Measurements from ENCODE around the gene STKLD1. TPM values are rescaled to one million over a fixed set of nuclear protein-coding genes. Genes with fewer than 3 reads are reported as not detected.
"Not testable (repeated sequence)": the region's sequence is repeated elsewhere in the genome, so short reads cannot be mapped to it uniquely, and the experiment has no call there.

Gene STKLD1
- total RNA-seq, 2 donors from 2014 or later, result 0.57 to 1.2 TPM

DNA sequence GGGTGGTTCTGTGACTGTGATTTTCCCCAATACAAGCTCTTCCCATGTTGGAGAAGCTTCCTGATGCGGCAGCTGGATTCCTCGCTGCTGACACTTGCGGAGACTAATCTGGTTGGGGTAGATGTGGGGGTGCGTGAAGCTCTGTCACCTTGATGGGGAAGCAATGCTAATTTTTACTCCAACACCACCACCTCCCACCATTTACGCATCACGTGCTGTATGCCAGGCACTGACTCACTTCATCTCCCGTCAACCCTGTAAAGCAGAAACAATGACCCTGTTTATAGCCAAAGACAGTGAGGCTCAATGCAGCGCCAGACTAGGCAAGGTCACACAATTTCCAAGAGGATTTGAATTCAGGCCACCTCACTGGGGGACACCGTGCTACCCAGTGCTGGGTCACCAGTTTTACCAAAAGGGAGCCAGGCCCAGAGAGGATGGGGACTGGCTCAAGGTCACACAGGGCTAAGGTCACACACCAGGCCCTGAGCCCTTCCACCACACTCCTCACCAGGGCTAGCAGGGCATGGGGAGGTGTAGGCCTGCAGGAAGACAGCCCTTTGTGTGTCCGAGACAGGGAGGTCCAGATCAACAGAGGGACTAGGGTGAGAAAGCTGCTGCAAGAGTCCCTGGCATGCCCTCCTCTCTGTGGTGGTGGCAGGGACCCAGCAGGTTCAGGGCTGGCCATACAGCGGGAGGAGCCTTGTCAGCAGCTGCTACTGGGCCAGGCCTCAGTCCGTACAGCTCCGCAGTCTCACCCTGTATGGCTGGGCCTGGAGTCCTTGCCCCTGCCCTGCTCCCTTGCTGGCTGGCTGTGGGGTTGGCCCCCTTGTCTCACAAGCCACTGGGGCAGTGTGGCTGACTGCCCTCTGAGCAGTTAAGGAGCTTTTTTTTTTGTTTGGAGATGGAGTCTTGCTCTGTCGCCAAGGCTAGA is 3.3 kb downstream of the STKLD1 start:
- intact Hi-C loops (cut with DNase I), result no loop called here

GRCh38 chr9:133380734-133381133 is 4.6 kb downstream of the STKLD1 start:
- intact Hi-C loops (cut with DNase I), result no loop called here
- no peak for DNase-seq (ENCODE audit: low spot score)

More for the DNA sequence above, 3.3 kb downstream of the STKLD1 start:
- no peak for DNase-seq (ENCODE audit: low spot score)

- no peak for DNase-seq (ENCODE audit: low spot score)
- intact Hi-C loops (cut with DNase I), result no loop called here
Observed at GRCh38 chr9:133382507-133383141, 6.5 kb downstream of the STKLD1 start.

- intact Hi-C loops (cut with DNase I), result no loop called here
- DNase-seq (ENCODE audit: low spot score), result no peak
Observed at GRCh38 chr9:133383438-133383837, 7.3 kb downstream of the STKLD1 start.

DNA sequence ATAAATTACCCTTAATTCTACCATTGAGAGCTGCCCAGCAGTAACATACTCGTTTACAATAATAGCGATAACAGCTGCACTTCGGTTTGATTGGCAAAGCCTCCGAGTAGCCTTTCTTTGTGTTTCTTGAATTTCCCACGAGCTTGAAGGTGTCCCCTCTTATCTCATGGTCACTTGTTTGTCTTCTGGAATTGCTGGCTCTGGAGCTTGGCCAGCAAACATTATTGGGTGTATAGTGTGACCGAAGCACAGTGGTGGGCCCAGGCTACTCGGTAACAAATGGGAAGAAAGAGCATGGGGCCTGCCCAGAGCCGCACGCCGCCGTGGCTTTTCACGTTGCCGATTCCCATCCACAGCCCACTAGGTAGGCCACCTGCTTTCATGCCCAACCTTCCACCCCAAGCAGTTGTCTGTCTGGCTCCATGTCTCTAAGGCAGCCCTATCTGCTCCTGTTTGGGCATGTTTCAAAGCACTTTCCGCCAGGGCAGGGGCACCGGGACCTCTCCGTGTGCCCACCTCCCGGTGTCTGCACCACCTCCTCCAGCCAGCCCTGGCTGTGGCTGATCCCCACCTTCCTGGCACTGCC is 8.7 kb downstream of the STKLD1 start:
- intact Hi-C loops (cut with DNase I), result no loop called here
- no peak for DNase-seq (ENCODE audit: low spot score)

DNA sequence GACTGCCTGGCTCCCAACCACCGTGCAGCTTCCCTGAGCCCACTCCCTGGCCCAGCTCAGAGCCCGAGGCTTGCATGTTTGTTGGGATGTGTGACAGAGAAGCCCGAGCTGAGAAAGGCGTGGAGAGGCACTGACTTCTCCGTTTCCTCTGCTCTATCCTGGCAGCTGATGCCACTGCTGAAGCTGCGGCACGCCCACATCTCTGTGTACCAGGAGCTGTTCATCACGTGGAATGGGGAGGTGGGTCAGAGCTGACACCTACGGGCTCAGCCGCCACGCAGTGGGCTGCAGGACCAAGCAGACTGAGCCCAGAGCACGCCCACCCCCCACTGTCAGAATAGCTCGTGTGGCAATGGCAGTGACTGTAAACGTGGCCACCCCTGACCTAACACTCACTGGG is 9.3 kb downstream of the STKLD1 start:
- intact Hi-C loops (cut with DNase I), result no loop called here
- no peak for DNase-seq (ENCODE audit: low spot score)

DNA sequence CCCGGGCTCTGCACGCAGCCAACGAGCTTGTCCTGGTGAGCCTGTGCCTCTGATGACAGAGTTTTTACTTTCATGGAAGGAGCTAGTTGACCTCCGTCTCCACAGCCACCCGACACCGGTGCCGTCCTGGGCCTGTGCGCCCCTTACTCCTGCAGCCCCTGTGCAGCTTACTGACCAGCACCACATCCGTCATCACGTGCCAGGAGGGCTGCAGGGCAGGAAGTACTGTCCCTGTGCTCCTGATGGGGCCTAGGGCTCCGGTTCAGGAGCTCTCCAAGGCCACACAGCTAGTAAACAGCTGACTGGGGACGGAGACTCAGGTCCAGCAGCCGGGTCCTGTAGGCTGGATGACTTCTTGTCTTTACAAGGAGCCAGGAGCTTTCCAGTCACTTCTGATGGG is 10.2 kb downstream of the STKLD1 start:
- intact Hi-C loops (cut with DNase I), result no loop called here
- no peak for DNase-seq (ENCODE audit: low spot score)

DNA sequence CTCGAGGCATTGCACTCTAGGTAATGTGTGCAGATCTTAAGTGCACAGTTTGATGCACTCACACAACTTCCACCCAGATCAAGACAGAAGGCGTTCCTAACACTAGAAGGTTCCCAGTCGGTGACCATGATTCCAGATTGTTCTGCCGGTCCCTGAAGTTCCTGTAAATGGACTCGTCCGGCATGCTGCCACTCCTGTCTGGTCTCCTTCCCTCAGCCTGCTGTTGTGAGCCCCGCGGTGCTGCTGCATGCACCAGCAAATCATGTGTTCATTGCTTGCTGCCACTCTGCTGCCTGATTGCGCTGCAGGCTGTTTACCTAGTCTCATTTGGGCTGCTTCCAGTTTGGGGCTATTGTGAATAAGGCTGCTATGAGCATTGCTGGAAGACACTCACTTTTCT is 11.5 kb downstream of the STKLD1 start:
- intact Hi-C loops (cut with DNase I), result no loop called here
- DNase-seq (ENCODE audit: low spot score), result no peak

GRCh38 chr9:133389025-133389557 is 12.9 kb downstream of the STKLD1 start:
- no peak for DNase-seq (ENCODE audit: low spot score)
- intact Hi-C loops (cut with DNase I), result no loop called here

- no peak for DNase-seq (ENCODE audit: low spot score)
- intact Hi-C loops (cut with DNase I), result no loop called here
Observed at GRCh38 chr9:133389562-133389961, 13.4 kb downstream of the STKLD1 start.

- no peak for DNase-seq (ENCODE audit: low spot score)
- intact Hi-C loops (cut with DNase I), result no loop called here
Observed at GRCh38 chr9:133390713-133391112, 14.5 kb downstream of the STKLD1 start.

DNA sequence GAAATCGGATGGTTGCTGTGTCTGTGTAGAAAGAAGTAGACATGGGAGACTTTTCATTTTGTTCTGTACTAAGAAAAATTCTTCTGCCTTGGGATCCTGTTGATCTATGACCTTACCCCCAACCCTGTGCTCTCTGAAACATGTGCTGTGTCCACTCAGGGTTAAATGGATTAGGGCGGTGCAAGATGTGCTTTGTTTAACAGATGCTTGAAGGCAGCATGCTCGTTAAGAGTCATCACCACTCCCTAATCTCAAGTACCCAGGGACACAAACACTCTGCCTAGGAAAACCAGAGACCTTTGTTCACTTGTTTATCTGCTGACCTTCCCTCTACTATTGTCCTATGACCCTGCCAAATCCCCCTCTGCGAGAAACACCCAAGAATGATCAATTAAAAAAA is 15.3 kb downstream of the STKLD1 start:
- intact Hi-C loops (cut with DNase I); DNase-seq (ENCODE audit: low spot score): not testable (repeated sequence)

GRCh38 chr9:133392308-133392707 is 16.1 kb downstream of the STKLD1 start:
- not testable (repeated sequence) for DNase-seq (ENCODE audit: low spot score)
- intact Hi-C loops (cut with DNase I), result loop anchor here in 1 of 2 donors (1.0 kb wide), 1 partner anchor 44 kb away; no protein-coding TSS in a partner anchor

DNA sequence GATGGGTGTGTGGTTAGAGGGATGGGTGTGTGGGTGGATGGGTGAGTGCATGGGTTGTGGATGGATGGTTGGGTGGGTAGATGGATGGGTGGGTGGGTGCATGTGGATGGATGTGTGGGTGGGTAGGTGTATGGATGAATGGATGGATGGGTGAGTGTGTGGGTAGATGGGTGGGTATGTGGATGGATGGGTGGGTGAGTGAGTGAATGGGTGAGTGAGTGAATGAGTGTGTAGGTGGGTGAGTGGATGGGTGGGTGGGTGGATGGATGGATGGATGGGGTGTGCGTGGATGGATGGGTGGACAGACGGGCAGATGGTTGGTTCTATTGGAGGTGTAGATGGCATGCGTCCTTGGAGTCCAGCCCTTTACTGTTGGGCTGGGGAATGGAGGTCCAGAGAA is 17.2 kb downstream of the STKLD1 start:
- no peak for DNase-seq (ENCODE audit: low spot score)
- intact Hi-C loops (cut with DNase I), result no loop called here

DNA sequence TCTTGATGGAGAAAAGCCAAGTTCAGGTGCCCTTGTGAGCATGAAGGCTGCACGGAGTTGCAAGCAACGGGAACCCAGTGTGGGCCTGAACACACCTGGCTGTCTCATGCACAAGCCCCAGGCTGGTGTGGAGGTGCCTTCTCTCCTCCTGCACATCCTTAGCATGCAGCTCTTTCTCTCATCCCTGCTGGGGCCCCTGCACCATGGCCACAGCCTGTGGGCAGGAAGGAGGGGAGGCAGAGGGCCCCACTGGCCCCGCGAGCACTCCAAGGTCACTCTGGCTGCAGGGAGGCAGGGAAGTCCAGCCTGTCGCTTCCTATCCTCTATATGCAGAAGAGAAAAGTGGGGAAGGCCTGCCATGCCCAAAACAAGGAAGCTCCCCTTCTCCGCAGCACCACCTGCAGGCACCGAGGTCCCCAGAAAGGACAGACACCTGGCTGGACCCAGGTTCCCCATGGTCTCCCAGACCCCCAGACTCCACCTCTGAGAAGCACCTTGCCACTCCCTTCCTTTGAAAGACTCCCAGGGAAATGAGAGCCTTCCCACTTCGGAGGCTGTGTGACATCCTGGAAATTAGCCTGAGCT is 18.6 kb downstream of the STKLD1 start:
- DNase-seq (ENCODE audit: low spot score), result no peak
- intact Hi-C loops (cut with DNase I), result no loop called here

GRCh38 chr9:133396952-133397351 is 20.8 kb downstream of the STKLD1 start:
- intact Hi-C loops (cut with DNase I), result no loop called here
- no peak for DNase-seq (ENCODE audit: low spot score)

- intact Hi-C loops (cut with DNase I), result no loop called here
Observed at GRCh38 chr9:133397370-133397769, 21.2 kb downstream of the STKLD1 start.

GRCh38 chr9:133397895-133398294 is 21.7 kb downstream of the STKLD1 start:
- DNase-seq (ENCODE audit: low spot score), result no peak
- intact Hi-C loops (cut with DNase I), result no loop called here

More at GRCh38 chr9:133397370-133397769, 21.2 kb downstream of the STKLD1 start:
- DNase-seq (ENCODE audit: low spot score), result no peak

GRCh38 chr9:133400292-133400691 is 24.1 kb downstream of the STKLD1 start:
- DNase-seq (ENCODE audit: low spot score), result no peak
- intact Hi-C loops (cut with DNase I), result no loop called here

- intact Hi-C loops (cut with DNase I), result no loop called here
Observed at GRCh38 chr9:133401588-133401987, 25.4 kb downstream of the STKLD1 start.

More at GRCh38 chr9:133401588-133401987, 25.4 kb downstream of the STKLD1 start:
- DNase-seq (ENCODE audit: low spot score), result no peak
